A549 (cell line): ENCODE results near the gene SDS. TPM values are rescaled to one million over a fixed set of nuclear protein-coding genes. Genes with fewer than 3 reads are reported as not detected.

Experiments
- ATAC-seq, 2 experiments: fragments of 200-7000 bp in 1 of 2; fragments of >200 bp in 1 of 2; cut with Nextera tagmentation in 1 of 2; cut with Tn5 transposase in 1 of 2; 3 replicates each; pipeline versions ENCODE4 v1.8.0 to v1.9.1; 2018 to 2020; ENCODE audit warnings: mild to moderate bottlenecking in 1 of 2, moderate library complexity in 1 of 2
- CTCF ChIA-PET: fragments of 300-600 bp; sonication (Branson Sonifier 250); formaldehyde crosslinking; extraction: SDS; loops from one replicate; lab custom pipeline; 2021; ENCODE audit warnings: antibody characterized with exemption, inconsistent platforms; lab: Yijun Ruan, JAX
- POLR2A ChIA-PET: fragments of 350-600 bp; formaldehyde crosslinking; extraction: SDS; loops from one replicate; lab custom pipeline; 2021; ENCODE audit warnings: antibody characterized with exemption, inconsistent platforms; lab: Yijun Ruan, JAX
- DNase-seq, 2 experiments: peaks; one replicate each; pipeline versions ENCODE4 v3.0.0 to v3.0.0-alpha.2; 2011 to 2016; ENCODE audit warnings: low read depth in 1 of 2, low spot score in 1 of 2
- FAIRE-seq: peaks from 2 replicates; lab custom pipeline; 2011; peaks lifted over from hg19 to GRCh38; lab: Jason Lieb, UNC
- H3K27ac ChIP-seq, 2 experiments: fragments of >200 bp; sonication (Bioruptor Twin); formaldehyde crosslinking; 3 replicates each; pipeline ENCODE4 v1.5.1; 2016 to 2017
- H3K4me1 ChIP-seq: fragments of >200 bp; sonication (Bioruptor Twin); formaldehyde crosslinking; 3 replicates; pipeline ENCODE4 v1.6.1; 2016
- H3K4me2 ChIP-seq: fragments of >200 bp; sonication (Bioruptor Twin); formaldehyde crosslinking; 3 replicates; pipeline ENCODE4 v1.6.1; 2016
- H3K4me3 ChIP-seq: fragments of >200 bp; sonication (Bioruptor Twin); formaldehyde crosslinking; 3 replicates; pipeline ENCODE4 v1.5.1; 2016
- H3K9me3 ChIP-seq: fragments of >200 bp; sonication (Bioruptor Twin); formaldehyde crosslinking; 3 replicates; pipeline ENCODE4 v1.6.1; 2016
- CEBPB ChIP-seq, 2 experiments: fragments of >200 bp in 1 of 2; sonication (Bioruptor Twin) in 1 of 2; formaldehyde crosslinking in 1 of 2; IDR thresholded peaks; 2 replicates each; pipeline ENCODE4 v1.6.1; 2012 to 2016
- CHD2 ChIP-seq: fragments of 150-350 bp; IDR thresholded peaks from 2 replicates; pipeline ENCODE4 v1.6.1; 2014; ENCODE audit warnings: low read length; ENCODE audit not compliant: partially characterized antibody
- EP300 ChIP-seq, 2 experiments: fragments of >200 bp; sonication (Bioruptor Twin); formaldehyde crosslinking; IDR thresholded peaks; 2 replicates in 1 of 2; 3 replicates in 1 of 2; pipeline ENCODE4 v1.6.1; 2016 to 2017
- FOXS1 ChIP-seq: fragments of 250-450 bp; sonication (Bioruptor Pico); IDR thresholded peaks from 2 replicates; pipeline ENCODE4 v1.5.0; 2020; ENCODE audit warnings: mild to moderate bottlenecking, moderate library complexity
- HEYL ChIP-seq: fragments of 250-450 bp; sonication (Bioruptor Pico); IDR thresholded peaks from 2 replicates; pipeline ENCODE4 v1.8.0; 2021; ENCODE audit warnings: mild to moderate bottlenecking, moderate library complexity
- HOXA7 ChIP-seq: fragments of 250-450 bp; sonication (Bioruptor Pico); IDR thresholded peaks from 2 replicates; pipeline ENCODE4 v1.5.0; 2020; ENCODE audit warnings: mild to moderate bottlenecking, moderate library complexity
- HOXB13 ChIP-seq: fragments of 250-450 bp; sonication (Bioruptor Pico); IDR thresholded peaks from 2 replicates; pipeline ENCODE4 v1.5.0; 2020; ENCODE audit warnings: low read depth, mild to moderate bottlenecking, moderate library complexity
- HOXB5 ChIP-seq: fragments of 250-450 bp; sonication (Bioruptor Pico); IDR thresholded peaks from 2 replicates; pipeline ENCODE4 v1.5.0; 2020; ENCODE audit warnings: mild to moderate bottlenecking, moderate library complexity
- KDM5A ChIP-seq: fragments of 200-600 bp; sonication (generic); IDR thresholded peaks from 2 replicates; pipeline ENCODE4 v1.6.1; 2016; ENCODE audit warnings: antibody characterized with exemption, mild to moderate bottlenecking
- NR3C1 ChIP-seq: fragments of >200 bp; sonication (Bioruptor Twin); formaldehyde crosslinking; IDR thresholded peaks from 3 replicates; pipeline ENCODE4 v1.6.1; 2017
- PHF8 ChIP-seq: fragments of 200-600 bp; sonication (generic); IDR thresholded peaks from 2 replicates; pipeline ENCODE4 v1.6.1; 2016; ENCODE audit warnings: low read depth, mild to moderate bottlenecking, antibody characterized with exemption, moderate library complexity, borderline replicate concordance
- RAD21 ChIP-seq, 2 experiments: fragments of >200 bp in 1 of 2; sonication (Bioruptor Twin) in 1 of 2; formaldehyde crosslinking in 1 of 2; IDR thresholded peaks in 1 of 2; conservative IDR thresholded peaks in 1 of 2; 2 replicates in 1 of 2; 3 replicates in 1 of 2; pipeline ENCODE4 v1.6.1; 2012 to 2018; ENCODE audit warnings: inconsistent platforms in 1 of 2
- SREBF2 ChIP-seq: fragments of 450-650 bp; IDR thresholded peaks from 2 replicates; pipeline ENCODE4 v1.6.1; 2014; ENCODE audit warnings: mild to moderate bottlenecking, moderate library complexity
- TP53 ChIP-seq: fragments of 250-450 bp; sonication (Bioruptor Pico); IDR thresholded peaks from 2 replicates; pipeline ENCODE4 v1.5.0; 2021; ENCODE audit warnings: mild to moderate bottlenecking, moderate library complexity
- WGBS: methylation state at CpG from one replicate; pipeline ENCODE4 v1.1.6; 2017; ENCODE audit errors: missing lambda C conversion rate; 5-methylcytosine and 5-hydroxymethylcytosine counted together
- polyA plus RNA-seq, 4 experiments: library from polyadenylated mRNA; depleted of rRNA in 3 of 4; stranded (reverse); fragments of >200 nt; fragmentation: RNase III in 1 of 4; extraction: RNeasy Plus Mini Kit Qiagen cat#74134 plus additional on column Dnase treatment in 1 of 4; gene quantifications; 2 replicates in 3 of 4; 3 replicates in 1 of 4; pipeline ENCODE4 v1.2.3, GENCODE V29; 2011 to 2017
- TF ChIP-seq, protein P1 (sequence below): fragments of 450-650 bp; IDR thresholded peaks from 2 replicates; pipeline ENCODE4 v1.6.1; 2014; ENCODE audit warnings: antibody characterized with exemption
- TF ChIP-seq, protein P2 (sequence below): IDR thresholded peaks from 2 replicates; pipeline ENCODE4 v1.6.1; 2012; ENCODE audit warnings: low read depth, borderline replicate concordance
- TF ChIP-seq, protein P3 (sequence below): IDR thresholded peaks from 2 replicates; pipeline ENCODE4 v1.6.1; 2012

SDS gene
- polyA plus RNA-seq, 2 of the 4 experiments (the other 2 are of a cell fraction) = 3.9 to 7.3 TPM

GRCh38 chr12:113369391-113369985 lies 34.2 kb downstream of the SDS start (continued):
- TF ChIP-seq, protein P1, sequence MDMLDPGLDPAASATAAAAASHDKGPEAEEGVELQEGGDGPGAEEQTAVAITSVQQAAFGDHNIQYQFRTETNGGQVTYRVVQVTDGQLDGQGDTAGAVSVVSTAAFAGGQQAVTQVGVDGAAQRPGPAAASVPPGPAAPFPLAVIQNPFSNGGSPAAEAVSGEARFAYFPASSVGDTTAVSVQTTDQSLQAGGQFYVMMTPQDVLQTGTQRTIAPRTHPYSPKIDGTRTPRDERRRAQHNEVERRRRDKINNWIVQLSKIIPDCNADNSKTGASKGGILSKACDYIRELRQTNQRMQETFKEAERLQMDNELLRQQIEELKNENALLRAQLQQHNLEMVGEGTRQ = no peak

DNA sequence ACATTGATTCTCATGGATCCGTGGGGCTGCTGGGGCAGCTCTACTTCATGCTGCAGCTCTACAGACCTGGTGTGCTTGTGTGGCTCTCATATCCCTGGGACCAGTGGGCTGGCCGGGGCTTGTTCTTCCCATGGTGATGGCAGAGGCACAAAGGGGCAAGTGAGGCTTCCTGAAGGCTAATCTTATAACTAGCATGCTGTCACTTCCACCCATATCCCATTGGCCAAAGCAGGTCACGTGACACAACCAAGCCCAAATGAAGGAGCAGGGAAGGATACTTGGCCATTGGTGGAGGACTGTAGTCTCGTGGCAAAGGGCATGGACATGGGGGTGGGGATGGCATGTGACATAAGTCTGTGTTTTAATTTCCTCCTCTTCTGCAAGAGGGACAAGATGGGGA lies 35.4 kb downstream of the SDS start:
- peak in 1 of 2 experiments; percentile 54; a peak in 3 of 6 replicates for ATAC-seq
- no peak for TF ChIP-seq SREBF2
- TF ChIP-seq NR3C1 = no peak
- TF ChIP-seq, protein P1 = peak; percentile 63
- no peak for TF ChIP-seq PHF8
- no peak for FAIRE-seq
- DNase-seq = no peak
- no peak overlapping the region for H3K4me2 ChIP-seq
- CTCF ChIA-PET = interaction anchor here (1.5 kb wide), 1 partner anchor 57 kb away, joined by 7 read pairs; no protein-coding TSS in a partner anchor
- H3K4me3 ChIP-seq = no peak overlapping the region
- H3K9me3 ChIP-seq = no peaks in the 10 kb centered on the region
- no peak overlapping the region for H3K27ac ChIP-seq
- POLR2A ChIA-PET = no interaction called here
- H3K4me1 ChIP-seq = no peaks in the 10 kb centered on the region
- 88% methylated on average over 4 of the region's 4 CpGs for WGBS

DNA sequence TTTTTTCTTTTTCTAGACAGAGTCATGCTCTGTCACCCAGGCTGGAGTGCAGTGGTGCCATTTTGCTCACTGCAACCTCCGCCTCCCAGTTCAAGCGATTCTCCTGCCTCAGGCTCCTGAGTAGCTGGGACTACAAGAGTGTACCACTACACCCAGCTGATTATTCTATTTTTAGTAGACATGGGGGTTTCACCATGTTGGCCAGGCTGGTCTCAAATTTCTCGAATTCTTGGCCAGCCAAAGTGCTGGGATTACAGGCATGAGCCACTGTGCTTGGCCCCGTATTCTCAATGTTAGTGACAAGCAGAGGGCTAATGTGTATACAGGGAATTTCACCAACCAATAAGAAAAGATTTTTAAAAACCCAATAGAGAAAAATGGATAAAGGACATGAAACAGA lies 36.9 kb downstream of the SDS start:
- CTCF ChIA-PET = interaction anchor here (0.6 to 1.0 kb wide), 3 partner anchors 55 to 1715 kb away, joined by 3 read pairs; no protein-coding TSS in a partner anchor

DNA sequence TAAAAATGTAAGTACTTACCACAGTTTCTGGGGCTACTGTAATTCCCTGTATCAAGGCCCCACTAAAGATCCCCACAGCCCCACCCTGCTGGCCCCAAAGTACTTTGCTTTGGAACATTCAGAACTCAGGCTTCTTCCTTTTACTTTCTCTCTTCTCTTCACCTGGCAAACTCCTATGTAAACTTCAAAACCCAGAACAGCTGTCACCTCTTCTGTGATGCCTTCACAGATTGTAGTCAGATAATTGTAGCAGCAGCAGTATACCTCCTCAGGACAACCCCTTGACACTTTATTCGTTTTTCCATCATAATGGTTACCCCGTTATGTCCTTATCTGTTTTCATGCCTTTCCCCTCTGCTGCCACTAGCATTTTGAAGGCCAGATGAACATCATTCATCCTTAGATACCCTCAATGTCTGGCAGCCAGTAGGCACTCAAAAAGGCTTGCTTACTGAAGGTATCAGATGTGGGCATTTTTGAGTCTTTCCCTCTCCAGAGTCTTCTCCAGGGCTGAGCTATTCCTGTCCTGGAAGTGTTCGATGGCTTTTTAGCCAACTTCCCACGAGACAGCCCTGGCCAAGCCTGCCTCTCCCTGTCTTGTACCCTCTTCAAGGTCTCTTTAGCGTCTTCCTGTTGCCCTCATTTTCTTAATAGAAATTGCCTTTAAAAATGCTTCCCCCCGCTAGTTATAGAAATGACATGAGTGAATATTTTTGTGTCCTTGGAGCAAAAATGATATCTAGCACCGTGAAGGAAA lies 37.9 kb downstream of the SDS start:
- no peak for ATAC-seq
- no peak for FAIRE-seq
- DNase-seq = no peak
- TF ChIP-seq CEBPB (IDR thresholded peaks at IDR 0.05) = no peak
- no peak for TF ChIP-seq RAD21 (conservative IDR thresholded peaks at IDR 0.05 in 1 of 2, IDR thresholded peaks at IDR 0.05 in 1 of 2)
- TF ChIP-seq, protein P2, sequence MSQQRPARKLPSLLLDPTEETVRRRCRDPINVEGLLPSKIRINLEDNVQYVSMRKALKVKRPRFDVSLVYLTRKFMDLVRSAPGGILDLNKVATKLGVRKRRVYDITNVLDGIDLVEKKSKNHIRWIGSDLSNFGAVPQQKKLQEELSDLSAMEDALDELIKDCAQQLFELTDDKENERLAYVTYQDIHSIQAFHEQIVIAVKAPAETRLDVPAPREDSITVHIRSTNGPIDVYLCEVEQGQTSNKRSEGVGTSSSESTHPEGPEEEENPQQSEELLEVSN = no peak
- TF ChIP-seq HEYL (CRISPR knock-in tag) = no peak
- no peak for TF ChIP-seq CHD2
- TF ChIP-seq TP53 (CRISPR knock-in tag) = no peak
- no peak for TF ChIP-seq KDM5A
- no peak for TF ChIP-seq HOXB5 (CRISPR knock-in tag)
- TF ChIP-seq, protein P1 = no peak
- no peak for TF ChIP-seq HOXA7 (CRISPR knock-in tag)
- TF ChIP-seq, protein P3, sequence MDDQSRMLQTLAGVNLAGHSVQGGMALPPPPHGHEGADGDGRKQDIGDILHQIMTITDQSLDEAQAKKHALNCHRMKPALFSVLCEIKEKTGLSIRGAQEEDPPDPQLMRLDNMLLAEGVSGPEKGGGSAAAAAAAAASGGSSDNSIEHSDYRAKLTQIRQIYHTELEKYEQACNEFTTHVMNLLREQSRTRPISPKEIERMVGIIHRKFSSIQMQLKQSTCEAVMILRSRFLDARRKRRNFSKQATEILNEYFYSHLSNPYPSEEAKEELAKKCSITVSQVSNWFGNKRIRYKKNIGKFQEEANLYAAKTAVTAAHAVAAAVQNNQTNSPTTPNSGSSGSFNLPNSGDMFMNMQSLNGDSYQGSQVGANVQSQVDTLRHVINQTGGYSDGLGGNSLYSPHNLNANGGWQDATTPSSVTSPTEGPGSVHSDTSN = no peak
- TF ChIP-seq FOXS1 (CRISPR knock-in tag) = no peak
- TF ChIP-seq HOXB13 (CRISPR knock-in tag) = no peak
- no peak overlapping the region for H3K4me3 ChIP-seq
- no peaks in the 10 kb centered on the region for H3K4me1 ChIP-seq
- CTCF ChIA-PET = interaction anchor here (0.7 kb wide), 1 partner anchor 1191 kb away, joined by 3 read pairs; no protein-coding TSS in a partner anchor
- POLR2A ChIA-PET = no interaction called here
- WGBS = 89% methylated on average over 7 of the region's 7 CpGs
- no peak overlapping the region for H3K4me2 ChIP-seq
- no peak overlapping the region for H3K27ac ChIP-seq
- no peaks in the 10 kb centered on the region for H3K9me3 ChIP-seq

More for the DNA sequence above, 36.9 kb downstream of the SDS start:
- Histone ChIP-seq H3K27ac (no peak overlapping the region), H3K4me2 (no peak overlapping the region), H3K4me3 (no peak overlapping the region), H3K9me3 (no peaks in the 10 kb centered on the region), H3K4me1 (no peaks in the 10 kb centered on the region)
- DNase-seq = no peak
- no peak for TF ChIP-seq EP300 (IDR thresholded peaks at IDR 0.05)
- no peak for TF ChIP-seq FOXS1 (CRISPR knock-in tag)
- POLR2A ChIA-PET = no interaction called here
- WGBS = 83% methylated on average over 4 of the region's 4 CpGs
- no peak for ATAC-seq
- FAIRE-seq = no peak
